ENCODE measurements around the gene DNAH10.
"Not testable (repeated sequence)": the region's sequence is repeated elsewhere in the genome, so short reads cannot be mapped to it uniquely, and the experiment has no call there.

Gene DNAH10

DNA sequence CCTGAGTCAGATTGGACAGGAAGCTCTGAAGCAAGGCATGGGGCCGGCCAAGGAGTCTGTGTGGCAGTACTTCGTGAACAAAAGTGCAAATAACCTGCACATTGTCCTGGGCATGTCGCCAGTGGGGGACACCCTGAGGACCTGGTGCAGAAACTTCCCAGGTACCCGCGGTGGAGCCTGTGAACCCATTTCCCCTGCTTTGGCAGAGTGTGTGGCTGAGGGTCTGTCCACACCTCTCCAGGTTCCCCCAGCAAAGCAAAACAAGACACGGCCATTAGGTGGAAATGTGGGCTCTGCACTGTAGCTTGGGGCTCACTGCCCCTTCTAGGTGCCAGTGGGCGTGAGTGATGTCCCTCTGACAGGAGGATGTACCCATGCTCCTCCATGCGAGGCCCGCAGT is 131.2 kb downstream of the DNAH10 start:
- DNase-seq, result no peak

DNA sequence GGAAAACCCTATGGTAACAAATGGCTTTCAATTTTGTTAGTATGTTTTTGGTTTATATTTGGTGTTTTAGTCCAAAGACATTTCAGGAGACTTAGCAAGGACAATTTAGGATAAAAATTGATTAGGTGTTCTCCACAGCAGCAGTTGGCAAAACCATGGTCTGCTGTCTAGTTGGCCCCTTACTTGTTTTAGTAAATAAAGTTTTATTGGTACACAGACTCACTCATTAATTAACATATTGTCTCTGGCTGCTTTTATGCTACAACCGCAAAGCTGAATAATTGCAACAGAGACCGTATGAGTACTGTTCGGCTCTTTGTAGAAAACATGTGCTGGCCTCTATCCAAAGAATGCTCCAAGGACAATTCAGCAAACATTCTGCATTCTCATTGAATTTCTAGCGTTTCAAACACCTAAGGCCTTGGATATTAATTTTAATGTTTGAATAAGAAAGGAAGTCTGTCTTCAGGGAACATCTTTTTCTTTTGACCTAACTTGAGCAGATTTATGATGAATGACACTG is 132.8 kb downstream of the DNAH10 start:
- intact Hi-C loops (cut with DNase I), result no loop called here
- DNase-seq, result no peak

More for the DNA sequence above, 131.2 kb downstream of the DNAH10 start:
- intact Hi-C loops (cut with DNase I), result no loop called here

GRCh38 chr12:123895451-123895850 is 133.3 kb downstream of the DNAH10 start:
- peak in 3 of 42 donors; percentile 23 to 51 (median 29) for DNase-seq
- intact Hi-C loops (cut with DNase I), result no loop called here

- no peak for DNase-seq
- intact Hi-C loops (cut with DNase I), result no loop called here
Observed at GRCh38 chr12:123896767-123897166, 134.7 kb downstream of the DNAH10 start.

- no peak for DNase-seq
- intact Hi-C loops (cut with DNase I), result no loop called here
Observed at GRCh38 chr12:123897221-123897620, 135.1 kb downstream of the DNAH10 start.

- intact Hi-C loops (cut with DNase I), result no loop called here
- DNase-seq, result no peak
Observed at GRCh38 chr12:123898673-123899072, 136.6 kb downstream of the DNAH10 start.

GRCh38 chr12:123899368-123899767 is 137.3 kb downstream of the DNAH10 start:
- intact Hi-C loops (cut with DNase I), result no loop called here
- no peak for DNase-seq

DNA sequence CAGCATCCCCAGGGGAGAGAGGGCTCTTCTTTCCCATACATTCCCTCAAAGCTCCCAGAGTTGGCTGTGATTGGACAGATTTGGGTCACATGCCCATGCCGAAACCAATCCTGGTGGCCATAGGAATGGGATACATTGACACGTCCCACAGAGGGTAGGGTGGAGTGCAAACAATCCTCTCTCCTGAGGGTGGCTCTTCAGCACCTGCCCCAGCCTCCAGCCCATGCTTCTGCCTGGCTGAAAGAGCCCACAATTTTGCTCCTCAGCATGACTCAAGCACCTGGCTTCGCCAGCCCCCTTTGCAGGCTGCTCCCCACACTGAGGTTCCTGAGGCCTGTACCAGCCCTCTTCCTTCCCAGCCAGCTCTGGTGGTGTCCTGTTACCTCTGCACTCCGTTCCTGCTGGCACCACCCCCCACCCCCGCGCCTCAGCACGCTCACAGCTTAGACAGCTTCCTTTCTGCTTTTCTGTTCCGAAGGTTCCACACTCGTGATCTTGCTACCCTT is 138.8 kb downstream of the DNAH10 start:
- intact Hi-C loops (cut with DNase I), result loop anchor here (10.0 kb wide), 1 partner anchor 84 kb away; no protein-coding TSS in a partner anchor
- DNase-seq, result no peak

DNA sequence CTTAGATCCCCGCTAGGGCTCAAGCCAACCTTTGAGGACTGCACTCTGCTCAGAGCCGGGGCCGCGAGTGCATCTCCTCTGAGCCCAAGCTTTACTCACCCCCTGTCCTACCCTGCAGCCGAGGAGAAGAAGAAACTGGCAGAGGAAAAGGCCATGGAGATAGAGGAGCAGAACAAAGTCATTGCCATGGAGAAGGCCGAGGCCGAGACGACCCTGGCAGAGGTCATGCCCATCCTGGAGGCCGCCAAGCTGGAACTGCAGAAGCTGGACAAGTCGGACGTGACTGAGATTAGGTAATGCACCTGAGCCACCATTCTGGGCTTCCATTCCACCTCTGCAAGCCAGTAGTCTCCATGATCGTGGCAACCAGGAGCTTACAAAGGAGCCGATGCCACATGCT is 140.7 kb downstream of the DNAH10 start:
- no peak for DNase-seq
- intact Hi-C loops (cut with DNase I), result loop anchor here (10.0 kb wide), 1 partner anchor 82 kb away; no protein-coding TSS in a partner anchor

DNA sequence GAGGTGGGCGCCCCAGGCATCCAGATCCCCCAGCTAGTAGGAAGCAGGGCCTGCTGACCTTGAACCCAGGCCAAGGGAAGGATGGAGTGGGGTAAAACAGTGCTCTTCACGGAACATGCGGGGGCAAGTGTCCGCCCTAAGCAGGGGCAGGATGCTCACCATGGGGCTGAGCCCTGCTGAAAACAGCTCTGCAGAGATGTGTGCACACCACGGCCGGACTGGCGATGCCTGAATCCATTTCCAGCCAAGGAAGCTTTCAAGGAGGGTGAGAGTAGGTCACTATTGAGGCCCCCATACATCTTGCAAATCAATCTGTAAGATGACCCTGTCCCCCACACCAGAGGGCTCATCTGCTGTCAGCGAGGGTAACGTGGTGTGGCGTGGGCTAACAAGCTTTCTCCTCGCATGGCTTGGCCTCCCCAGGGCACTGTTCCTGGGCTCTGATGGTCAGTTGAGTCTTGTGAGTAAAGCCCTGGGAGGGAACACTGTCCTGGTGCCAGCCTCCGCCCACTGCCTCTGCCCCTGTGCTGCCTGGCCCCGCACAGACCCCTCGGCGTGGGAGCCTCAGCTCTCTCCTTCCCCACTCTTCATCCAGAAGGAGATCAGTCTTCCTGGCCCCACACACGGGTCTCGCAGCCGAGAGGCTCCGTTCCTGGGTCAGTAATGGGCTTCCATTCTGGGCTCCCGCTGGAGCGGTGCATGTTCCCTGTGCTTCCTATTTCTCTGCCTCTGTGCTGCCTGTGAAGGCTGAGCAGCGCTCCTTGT is 141.4 kb downstream of the DNAH10 start:
- no peak for DNase-seq
- intact Hi-C loops (cut with DNase I), result loop anchor here (10.0 kb wide), 1 partner anchor 81 kb away; no protein-coding TSS in a partner anchor

DNA sequence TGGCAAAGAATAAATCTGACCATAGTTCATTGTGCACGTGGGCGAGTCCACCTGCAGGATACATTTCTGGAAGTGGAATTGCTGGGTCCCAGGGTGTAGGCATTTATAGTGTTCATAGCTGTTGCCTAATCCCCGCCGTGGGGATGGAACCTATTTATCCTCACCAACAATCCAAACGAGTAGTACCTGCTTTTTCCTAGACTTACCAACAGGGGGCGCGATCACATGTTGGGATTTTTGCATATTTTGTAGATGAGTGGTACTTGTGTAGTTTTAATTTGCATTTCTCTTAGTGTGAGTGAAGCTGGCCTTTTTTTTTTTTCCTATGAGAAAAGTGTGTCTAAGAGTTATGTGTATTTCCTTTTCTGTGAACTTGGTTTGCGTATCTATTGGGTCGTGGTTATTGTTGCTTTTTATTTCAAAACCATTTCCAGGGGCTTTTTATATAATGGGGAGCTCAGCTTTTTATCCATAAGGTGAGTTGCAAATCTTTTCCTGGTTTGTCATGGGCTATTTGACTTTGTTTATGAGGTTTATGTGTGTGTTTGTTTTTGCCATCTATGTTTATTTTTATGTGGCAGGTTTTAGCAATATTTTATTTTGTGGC is 143.3 kb downstream of the DNAH10 start:
- intact Hi-C loops (cut with DNase I), result loop anchor here (10.0 kb wide), 1 partner anchor 79 kb away; no protein-coding TSS in a partner anchor
- DNase-seq, result peak in 40 of 42 donors; percentile 13 to 86 (median 66)

DNA sequence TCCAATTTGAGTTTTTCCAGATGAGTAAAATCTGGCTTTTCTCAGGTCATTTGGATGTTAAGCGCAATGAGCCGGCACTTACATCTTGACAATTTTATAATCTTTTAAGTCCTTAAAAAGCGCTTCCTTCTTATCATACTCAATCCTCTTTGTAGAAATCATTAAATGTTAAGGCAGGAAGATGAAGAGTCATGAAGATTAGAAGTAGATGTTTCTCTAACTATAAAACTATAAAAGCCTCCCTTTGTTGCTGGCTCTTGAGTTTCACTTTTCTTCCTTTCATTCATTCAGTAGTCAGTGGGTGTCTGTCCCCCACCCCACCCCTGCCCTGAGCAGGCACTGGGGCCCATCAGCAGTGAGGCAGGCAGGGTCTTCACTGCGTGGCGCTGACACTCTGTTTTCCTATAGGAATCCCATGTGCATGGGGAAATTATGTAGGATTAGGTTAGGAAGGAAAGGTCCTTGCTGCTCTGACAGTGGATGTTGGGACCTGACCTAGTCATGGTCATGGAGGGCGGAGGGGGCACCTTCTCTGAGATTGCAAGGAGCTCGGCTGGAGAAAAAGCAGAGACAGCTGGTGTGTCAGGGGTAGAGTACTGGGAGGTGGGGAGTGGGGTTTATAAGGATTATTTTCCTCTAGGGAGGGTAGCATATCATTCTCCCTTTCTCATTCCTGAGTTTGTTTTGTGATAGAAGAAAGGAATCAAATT is 144.8 kb downstream of the DNAH10 start:
- intact Hi-C loops (cut with DNase I), result loop anchor here (10.0 kb wide), 1 partner anchor 78 kb away; no protein-coding TSS in a partner anchor
- DNase-seq, result no peak

GRCh38 chr12:123907726-123908476 is 145.8 kb downstream of the DNAH10 start:
- peak in 18 of 42 donors; percentile 10 to 59 (median 25) for DNase-seq
- intact Hi-C loops (cut with DNase I), result loop anchor here (10.0 kb wide), 1 partner anchor 77 kb away; no protein-coding TSS in a partner anchor

- intact Hi-C loops (cut with DNase I), result loop anchor here (10.0 kb wide), 1 partner anchor 76 kb away; no protein-coding TSS in a partner anchor
Observed at GRCh38 chr12:123908884-123909725, 147.0 kb downstream of the DNAH10 start.

DNA sequence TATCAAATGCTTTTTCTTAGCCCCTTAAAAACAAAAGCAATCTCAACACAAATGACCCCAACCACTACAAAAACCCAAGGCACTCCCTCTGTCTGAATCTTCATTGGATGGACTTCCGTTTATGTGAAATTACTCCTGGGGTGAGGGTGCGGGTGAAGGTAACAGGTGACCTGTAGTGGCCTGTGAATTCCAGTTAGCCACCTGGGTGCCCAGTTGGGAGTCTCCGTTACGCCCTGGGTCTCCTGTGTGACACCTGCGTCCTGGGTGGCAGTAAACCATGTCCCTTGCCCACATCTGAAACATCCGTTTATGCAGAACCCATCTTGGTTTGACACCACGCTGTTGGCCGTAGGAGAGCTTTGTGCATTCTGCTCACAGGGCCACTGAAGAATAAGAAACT is 148.0 kb downstream of the DNAH10 start:
- no peak for DNase-seq
- intact Hi-C loops (cut with DNase I), result no loop called here

More at GRCh38 chr12:123908884-123909725, 147.0 kb downstream of the DNAH10 start:
- DNase-seq, result peak in 28 of 42 donors; percentile 14 to 64 (median 32)

GRCh38 chr12:123910761-123911193 is 148.7 kb downstream of the DNAH10 start:
- no peak for DNase-seq
- intact Hi-C loops (cut with DNase I), result no loop called here

- intact Hi-C loops (cut with DNase I); DNase-seq: not testable (repeated sequence)
Observed at GRCh38 chr12:123911672-123912409, 149.7 kb downstream of the DNAH10 start.
